Endothelial cell of hepatic sinusoid (primary cell): ENCODE data around the gene RALGAPA1.

Source experiments
- in situ Hi-C: cut with HindIII; loops from 2 replicates; pipeline ENCODE4 v1.10.0; 2017; ENCODE audit warnings: low sequenced_read_pairs

RALGAPA1 gene

GRCh38 chr14:35506461-35506860 is 302.6 kb downstream of the RALGAPA1 start:
- in situ Hi-C loops = no loop called here

- in situ Hi-C loops = no loop called here
These were observed 304.8 kb downstream of the RALGAPA1 start for GRCh38 chr14:35504260-35504659.

GRCh38 chr14:35503646-35504045 is 305.4 kb downstream of the RALGAPA1 start:
- in situ Hi-C loops = no loop called here

GRCh38 chr14:35499180-35499579 is 309.9 kb downstream of the RALGAPA1 start:
- in situ Hi-C loops = no loop called here

- in situ Hi-C loops = no loop called here
These were observed 313.8 kb downstream of the RALGAPA1 start for GRCh38 chr14:35495278-35495677.

GRCh38 chr14:35492569-35493014 is 316.5 kb downstream of the RALGAPA1 start:
- in situ Hi-C loops = no loop called here
